Iris pigment epithelial cell (primary cell): ENCODE measurements around the gene HDGFL2.
"Not testable (repeated sequence)": the region's sequence is repeated elsewhere in the genome, so short reads cannot be mapped to it uniquely, and the experiment has no call there.

Source experiments
- DNase-seq: peaks from one replicate; pipeline ENCODE4 v3.0.0-alpha.2; 2011; ENCODE audit warnings: low read depth

Gene HDGFL2

DNA sequence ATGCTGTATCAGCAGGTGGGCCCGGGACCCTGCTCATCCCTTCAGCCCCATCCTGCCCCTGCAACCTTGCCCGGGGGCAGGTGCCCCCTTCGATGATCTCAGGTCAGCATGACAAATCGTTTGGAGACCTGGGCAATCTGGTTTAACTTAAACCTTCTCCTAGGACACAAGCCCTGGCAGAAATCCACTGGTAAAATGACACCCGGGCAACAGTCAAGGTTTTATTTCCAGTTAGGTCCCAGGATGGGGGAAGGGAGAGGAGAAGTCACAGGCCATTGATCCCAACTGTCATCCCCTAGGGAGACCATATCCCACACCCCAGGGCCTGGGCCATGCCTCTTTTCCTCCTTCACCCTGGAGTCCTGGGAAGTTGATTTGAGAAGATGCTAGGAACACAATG is 64.7 kb downstream of the HDGFL2 start:
- DNase-seq = no peak

DNA sequence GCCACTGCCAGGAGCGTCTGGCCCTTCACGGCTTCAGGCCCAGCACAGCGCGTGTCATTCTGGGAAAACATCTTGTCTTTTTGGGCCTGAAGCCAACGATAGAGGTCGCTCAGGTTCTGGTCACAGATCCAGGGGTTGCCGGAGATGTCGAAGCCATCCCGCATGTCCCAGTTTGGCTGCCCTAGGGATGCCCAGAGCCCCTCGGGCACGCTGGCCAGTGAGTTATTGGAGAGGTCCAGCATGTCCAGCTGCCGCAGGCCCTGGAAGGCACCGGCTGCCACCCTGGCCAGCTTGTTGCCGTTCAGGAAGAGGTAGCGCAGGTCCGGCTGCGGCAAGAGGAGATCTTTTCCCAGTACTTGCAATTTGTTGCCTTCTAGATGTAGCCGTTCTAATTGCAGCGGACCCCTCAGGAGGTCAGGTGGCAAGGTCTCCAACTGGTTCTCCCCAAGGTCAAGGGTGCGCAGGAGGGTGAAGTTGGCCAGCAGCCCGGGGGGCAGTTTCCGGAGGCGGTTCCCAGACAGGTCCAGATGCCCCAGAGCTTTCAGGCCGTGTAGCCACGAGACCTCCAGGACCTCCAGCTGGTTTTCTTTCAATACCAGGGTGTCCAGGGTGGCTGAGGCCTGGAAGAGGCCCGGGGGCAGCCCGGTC is 66.0 kb downstream of the HDGFL2 start:
- no peak for DNase-seq

DNA sequence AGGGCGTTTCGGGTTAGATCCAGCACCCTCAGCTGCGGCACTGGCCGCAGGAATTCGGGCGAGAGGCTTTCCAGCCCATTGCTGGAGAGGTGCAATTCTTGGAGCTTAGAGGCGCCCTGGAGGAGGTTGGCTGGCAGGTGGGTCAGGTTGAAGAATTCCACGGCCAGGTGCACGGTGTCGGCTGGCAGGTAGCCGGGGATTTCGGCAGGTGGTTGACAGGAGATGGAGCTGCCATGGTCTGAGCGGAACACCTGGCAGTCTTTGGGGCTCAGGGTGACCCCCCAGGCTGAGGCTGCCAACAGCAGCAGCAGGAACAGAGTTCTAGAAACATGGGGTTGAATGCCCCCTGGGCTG is 66.5 kb downstream of the HDGFL2 start:
- no peak for DNase-seq

DNA sequence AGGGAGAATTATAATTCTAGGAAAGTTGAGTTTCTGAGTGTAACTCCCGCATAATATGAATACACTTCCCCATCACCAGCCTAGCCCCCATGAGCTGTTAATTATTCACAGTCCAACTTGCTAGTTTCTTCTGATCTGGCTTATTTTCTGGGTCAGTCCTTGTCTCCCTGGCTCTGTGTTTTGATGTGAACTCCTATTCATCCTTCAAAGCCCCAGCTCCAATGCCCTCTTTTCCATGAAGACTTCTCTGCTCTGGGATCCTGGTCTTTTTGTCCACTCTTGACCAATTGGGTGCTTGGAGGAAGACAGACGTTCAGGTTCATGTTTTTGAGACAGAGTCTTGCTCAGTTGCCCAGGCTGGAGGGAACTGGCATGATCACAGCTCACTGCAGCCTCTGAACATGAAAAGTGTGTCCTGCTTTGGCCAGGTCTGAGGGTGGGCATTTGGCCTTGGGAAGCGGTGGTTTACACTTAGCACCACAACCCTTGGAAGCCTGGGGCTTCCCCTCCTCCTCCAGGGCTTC is 67.1 kb downstream of the HDGFL2 start:
- DNase-seq = no peak

DNA sequence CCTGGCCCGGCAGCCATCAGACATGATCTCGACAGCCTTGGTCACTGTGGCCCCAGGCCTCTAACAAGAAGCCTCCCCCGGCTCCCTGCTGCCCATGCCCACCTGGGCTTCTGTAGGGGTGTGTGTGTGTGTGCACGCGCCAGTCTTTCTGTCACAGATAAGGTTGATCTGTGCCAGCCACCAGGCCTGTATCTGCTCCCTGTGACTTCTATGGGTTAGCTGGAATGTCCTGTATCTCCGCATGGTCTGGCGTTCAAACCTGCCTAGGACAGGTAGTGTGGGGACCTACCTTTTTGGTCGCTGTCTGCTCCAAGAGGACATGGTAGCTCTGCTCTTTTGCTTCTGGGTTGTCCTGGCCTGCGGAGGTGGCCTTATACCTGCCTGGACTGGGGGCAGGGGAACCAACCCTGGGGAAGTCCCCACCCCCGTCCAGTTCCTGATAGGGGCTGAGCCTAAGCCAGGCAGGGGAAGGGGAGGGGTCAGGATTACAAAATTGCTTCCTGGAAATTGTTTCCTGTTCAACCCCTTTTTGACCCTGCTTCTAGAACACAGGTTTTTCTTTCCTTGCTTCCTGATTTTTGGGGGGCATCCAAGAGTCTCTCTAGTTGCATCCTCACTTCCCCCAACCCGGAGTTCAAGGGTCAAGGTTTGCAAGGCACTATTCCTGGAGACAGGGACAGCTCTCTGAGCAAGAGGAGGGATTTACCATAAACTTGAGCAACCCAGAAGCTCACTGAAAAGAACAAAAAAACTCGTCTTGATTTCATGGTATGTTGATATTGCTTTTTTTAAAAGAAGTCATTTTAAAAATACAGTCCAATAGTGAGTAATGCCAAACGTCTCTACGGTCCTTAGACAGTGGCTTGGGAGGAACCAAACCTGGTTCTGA is 67.8 kb downstream of the HDGFL2 start, which contains the start of gene LRG1:
Gene LRG1 (minus strand): TSS at position 344 of the 889 bp plus-strand sequence. CDS start 23 bp downstream, at position 321.
- DNase-seq = peak; percentile 28

DNA sequence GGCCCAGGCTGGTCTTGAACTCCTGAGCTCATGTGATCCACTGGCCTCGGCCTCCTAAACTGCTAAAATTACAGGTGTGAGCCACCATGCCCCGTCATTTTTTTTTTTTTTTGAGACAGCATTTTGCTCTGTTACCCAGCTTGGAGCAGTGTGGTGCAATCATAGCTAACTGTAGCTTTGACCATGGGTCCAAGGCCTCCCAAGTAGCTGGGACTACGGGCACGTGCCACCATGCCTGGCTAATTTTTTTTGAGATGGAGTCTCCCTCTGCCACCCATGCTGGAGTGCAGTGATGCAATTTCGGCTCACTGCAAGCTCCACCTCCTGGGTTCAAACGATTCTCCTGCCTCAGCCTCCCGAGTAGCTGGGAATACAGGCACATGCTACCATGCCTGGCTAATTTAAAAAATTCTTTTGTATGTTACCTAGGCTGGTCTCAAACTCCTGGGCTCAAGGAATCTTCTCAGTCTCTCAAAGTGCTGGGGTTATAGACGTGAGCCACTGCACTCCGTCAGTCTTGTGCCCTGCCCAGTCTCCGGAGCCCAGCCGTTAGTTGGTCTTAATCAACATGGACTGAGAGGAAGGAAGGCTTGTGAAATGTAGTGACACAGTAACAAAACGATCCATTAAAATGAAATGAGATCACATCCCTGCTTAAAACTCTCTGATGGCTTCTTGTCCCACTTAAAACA is 69.2 kb downstream of the HDGFL2 start:
- DNase-seq = no peak

DNA sequence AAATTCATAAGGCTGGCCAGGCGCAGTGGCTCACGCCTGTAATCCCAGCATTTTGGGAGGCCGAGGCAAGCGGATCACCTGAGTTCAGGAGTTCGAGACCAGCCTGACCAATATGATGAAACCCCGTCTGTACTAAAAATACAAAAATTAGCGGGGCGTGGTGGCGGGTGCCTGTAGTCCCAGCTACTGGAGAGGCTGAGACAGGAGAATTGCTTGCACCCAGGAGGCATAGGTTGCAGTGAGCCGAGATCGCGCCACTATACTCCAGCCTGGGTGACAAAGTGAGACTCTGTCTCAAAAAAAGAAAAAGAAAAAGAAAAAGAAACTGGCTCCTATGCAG is 69.7 kb downstream of the HDGFL2 start:
- not testable (repeated sequence) for DNase-seq

DNA sequence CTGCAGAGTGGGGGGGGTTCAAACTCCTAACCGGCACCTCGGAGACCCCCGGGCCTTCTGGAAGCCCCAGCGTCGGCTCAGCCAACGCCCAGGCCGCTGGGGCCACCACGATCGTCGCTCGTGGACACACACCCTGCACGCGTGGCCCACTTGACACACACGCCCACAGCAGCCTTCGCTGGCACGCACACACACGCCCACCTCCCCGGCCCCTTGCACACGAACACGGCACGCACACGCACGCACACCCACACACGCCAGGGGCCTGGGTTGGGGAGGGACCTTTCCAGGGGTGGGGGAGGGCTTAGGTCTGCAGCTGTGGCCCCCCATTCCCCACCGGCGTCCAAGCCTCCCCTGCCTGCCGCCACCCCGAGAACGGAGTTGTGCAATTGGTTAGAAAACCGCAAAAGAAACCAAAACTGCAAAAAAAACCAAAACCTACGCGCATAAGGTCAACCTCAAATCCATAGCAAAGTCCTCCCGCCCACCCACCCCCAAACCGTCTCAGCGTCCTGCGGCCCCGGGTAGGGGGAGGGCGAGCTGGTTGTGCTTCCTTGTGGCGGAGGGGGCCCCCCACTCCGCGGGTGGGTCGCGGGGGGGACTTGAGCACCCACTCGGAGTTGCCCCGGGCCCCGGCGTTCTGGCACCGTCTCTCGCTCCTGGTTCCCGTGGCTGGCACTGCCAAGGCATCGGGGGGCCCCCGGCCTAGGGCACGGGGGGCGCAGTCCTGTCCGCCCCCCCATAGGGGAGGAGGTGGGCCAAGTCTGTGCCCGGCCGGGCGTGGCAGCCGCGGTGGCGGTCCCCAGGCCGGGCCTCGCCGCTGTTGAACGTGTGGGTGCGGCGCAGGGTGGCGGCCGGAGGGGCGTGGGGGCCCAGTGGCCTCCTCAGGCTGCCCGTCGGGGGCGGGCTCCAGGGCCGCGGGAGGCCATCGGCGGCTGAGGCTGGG is 71.1 kb downstream of the HDGFL2 start:
- DNase-seq = no peak

DNA sequence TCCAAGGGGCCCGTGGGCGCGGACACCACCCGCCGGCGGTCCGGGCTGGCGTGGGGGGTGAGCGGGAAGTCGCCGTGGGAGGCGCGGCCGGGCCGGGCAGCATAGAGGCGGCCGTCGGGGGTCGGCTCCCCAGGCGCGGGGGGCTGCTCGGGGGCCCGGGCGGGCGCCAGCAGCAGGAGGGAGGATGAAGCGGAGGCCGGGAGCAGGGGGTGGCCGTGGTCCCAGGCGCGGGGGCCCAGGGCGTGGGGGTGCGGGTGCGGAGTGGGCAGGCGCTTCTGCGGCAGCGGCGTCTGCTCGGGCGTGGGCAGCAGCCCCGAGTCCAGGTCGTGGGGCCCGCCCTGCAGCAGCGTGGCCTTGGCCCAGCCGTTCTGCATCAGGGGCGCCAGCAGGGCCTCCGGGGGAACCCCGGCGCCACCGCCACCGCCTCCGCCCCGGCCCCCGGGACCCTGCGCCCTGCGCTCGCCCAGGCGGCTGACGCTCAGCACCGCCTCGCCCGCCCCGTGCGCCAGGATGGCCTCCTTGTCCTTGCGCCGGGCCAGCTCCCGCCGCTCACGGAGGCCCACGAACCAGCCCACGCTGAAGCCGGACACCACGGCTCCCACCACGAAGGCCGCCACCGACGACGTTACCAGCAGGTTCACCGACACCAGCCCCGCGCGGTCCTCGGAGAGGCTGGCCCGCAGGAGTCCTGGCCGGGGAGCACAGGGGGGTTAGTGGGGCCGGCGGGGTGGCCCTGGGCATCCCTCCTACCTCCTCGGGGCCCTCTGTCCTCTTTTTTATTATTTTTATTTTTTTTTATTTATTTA is 71.9 kb downstream of the HDGFL2 start:
- DNase-seq = no peak

DNA sequence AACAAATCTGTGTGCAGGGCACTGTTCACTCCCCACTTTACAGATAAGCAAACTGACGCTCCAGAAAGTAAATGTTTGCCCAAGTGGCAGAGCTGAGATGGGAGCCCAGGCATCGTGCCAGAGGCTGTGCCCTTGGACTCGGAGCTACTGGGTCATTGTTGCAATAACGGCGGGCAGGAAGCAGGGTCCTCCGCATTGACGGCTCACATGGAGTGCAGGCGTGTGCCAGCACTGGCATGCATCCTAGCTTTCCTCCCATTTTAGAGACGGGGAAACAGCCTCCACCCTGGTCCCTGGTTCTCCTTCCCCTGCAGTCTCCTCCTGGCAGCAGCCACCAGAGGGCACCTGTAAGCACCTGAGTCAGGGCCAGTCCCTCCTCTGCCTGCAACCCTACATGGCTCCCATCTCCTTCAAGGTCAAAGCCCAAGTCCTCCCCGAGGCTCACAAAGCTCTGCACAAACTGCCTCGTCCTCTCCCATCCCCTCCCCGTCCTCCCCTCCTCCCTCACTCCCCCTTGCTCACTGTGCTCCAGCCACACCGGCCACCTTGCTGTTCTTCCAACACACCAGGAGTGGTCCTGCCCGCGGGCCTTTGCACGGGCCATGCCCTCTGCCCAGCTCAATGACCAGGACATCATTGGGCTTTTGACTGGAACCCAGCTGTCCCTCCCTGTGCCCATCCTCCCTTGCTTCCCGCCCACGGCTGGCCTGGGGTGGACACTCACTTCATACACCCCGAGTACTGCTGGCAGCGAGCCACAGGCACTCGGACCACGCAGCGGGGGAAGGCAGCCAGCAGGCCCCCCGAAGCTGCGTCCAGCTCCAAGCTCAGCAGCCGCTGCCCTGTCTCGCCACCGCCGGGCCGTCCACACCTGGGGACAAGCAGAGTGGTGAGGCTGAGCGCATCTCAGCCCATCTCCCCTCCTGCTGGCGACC is 75.5 kb downstream of the HDGFL2 start:
- no peak for DNase-seq

DNA sequence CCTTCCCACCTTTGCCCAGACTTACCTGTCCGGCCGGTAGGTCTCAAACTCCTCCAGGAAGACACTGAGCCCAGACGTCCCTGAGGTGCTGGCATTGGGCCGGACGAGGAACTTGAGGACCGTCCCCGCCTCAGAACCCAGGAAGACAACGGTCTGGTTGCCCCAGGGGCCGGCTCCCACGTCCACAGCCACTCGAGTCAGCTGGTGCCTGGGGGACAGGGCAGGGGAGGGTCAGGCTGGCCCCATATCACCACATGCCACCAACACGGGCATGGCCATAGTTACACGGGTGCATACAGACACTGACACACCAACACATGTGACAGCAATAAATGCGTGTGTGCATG is 76.1 kb downstream of the HDGFL2 start:
- DNase-seq = no peak

DNA sequence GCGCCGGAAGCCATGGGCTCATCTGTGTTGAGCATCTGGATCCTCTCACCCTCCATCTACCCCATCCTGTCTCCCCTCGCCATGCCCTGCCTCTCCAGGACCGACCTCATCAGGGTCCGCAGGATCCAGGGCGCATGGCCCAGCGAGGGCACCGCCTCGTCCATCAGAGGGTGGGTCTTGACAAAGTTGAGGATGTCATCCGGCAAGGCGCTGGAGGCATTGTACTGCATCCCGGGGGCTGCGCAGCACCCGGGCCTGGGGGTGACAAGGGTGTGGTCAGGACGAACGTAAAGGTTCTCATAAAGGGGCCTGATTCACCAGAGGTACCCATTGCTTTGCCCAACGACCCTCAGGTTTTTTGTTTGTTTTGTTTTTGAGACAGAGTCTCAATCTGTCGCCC is 77.9 kb downstream of the HDGFL2 start:
- DNase-seq = no peak

DNA sequence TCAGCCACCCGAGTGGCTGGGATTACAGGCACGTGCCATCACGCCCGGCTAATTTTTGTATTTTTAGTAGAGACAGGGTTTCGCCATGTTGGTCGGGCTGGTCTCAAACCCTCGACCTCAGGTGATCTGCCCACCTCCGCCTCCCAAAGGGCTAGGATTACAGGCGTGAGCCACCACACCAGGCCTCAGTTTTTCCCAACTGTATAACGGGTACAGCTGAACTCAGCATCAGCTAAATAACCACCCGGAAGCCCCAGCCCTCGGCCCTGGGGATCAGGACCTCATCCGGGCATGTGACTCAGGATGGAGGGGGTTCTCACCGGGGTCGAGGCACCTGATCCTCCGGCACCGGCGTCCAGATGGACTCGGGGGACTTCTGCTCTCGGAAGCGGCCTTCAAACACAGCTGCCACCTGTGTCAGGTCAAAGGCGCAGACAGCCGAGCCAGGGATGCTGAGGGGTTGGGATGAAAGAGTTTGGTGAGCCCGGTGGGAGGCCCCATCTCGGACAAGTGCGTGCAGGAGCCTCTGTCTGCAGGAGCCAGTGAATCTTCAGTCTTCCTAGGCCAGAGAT is 78.5 kb downstream of the HDGFL2 start:
- no peak for DNase-seq
